ENCODE data around the gene DCLK2.

Gene DCLK2

GRCh38 chr4:150212927-150213326 lies 134.7 kb downstream of the DCLK2 start:
- FAIRE-seq = no peak

- no peak for FAIRE-seq
Measured at GRCh38 chr4:150215601-150216000, 137.4 kb downstream of the DCLK2 start.

GRCh38 chr4:150216726-150217125 lies 138.5 kb downstream of the DCLK2 start:
- no peak for FAIRE-seq

GRCh38 chr4:150217192-150217591 lies 138.9 kb downstream of the DCLK2 start:
- peak; percentile 93 for FAIRE-seq

- no peak for FAIRE-seq
Measured at GRCh38 chr4:150217808-150218207, 139.6 kb downstream of the DCLK2 start.

- no peak for FAIRE-seq
Measured at GRCh38 chr4:150218447-150218846, 140.2 kb downstream of the DCLK2 start.

GRCh38 chr4:150219841-150220240 lies 141.6 kb downstream of the DCLK2 start:
- no peak for FAIRE-seq

GRCh38 chr4:150224896-150225591 lies 146.8 kb downstream of the DCLK2 start:
- FAIRE-seq = no peak

GRCh38 chr4:150229520-150229919 lies 151.3 kb downstream of the DCLK2 start:
- FAIRE-seq = no peak

- FAIRE-seq = no peak
Measured at GRCh38 chr4:150230561-150230960, 152.3 kb downstream of the DCLK2 start.

GRCh38 chr4:150231107-150231770 lies 153.0 kb downstream of the DCLK2 start:
- peak; percentile 85 for FAIRE-seq

- no peak for FAIRE-seq
Measured at GRCh38 chr4:150232029-150232428, 153.8 kb downstream of the DCLK2 start.

- FAIRE-seq = no peak
Measured at GRCh38 chr4:150234246-150234645, 156.0 kb downstream of the DCLK2 start.

- FAIRE-seq = no peak
Measured at GRCh38 chr4:150235317-150235716, 157.1 kb downstream of the DCLK2 start.

- FAIRE-seq = no peak
Measured at GRCh38 chr4:150235808-150236271, 157.6 kb downstream of the DCLK2 start.

GRCh38 chr4:150236626-150237025 lies 158.4 kb downstream of the DCLK2 start:
- no peak for FAIRE-seq

- no peak for FAIRE-seq
Measured at GRCh38 chr4:150237110-150237872, 159.0 kb downstream of the DCLK2 start.

GRCh38 chr4:150238591-150238990 lies 160.3 kb downstream of the DCLK2 start:
- no peak for FAIRE-seq

- FAIRE-seq = no peak
Measured at GRCh38 chr4:150240011-150240410, 161.8 kb downstream of the DCLK2 start.

- FAIRE-seq = peak; percentile 76
Measured at GRCh38 chr4:150242820-150243458, 164.7 kb downstream of the DCLK2 start.

- FAIRE-seq = no peak
Measured at GRCh38 chr4:150243932-150244331, 165.7 kb downstream of the DCLK2 start.

- FAIRE-seq = peak; percentile 24
Measured at GRCh38 chr4:150244600-150244999, 166.4 kb downstream of the DCLK2 start.

- no peak for FAIRE-seq
Measured at GRCh38 chr4:150247184-150247583, 168.9 kb downstream of the DCLK2 start.

Measured in islet of Langerhans (tissue), 1 donor.